Astrocyte of the spinal cord (primary cell): ENCODE results near the gene HPD.

Experiments
- DNase-seq: peaks from one replicate; pipeline ENCODE4 v3.0.0; 2011; ENCODE audit warnings: low read depth, low spot score
- H3K4me3 ChIP-seq: 2 replicates; pipeline ENCODE4 v1.5.1; 2011; ENCODE audit warnings: low read depth, mild to moderate bottlenecking, low read length, moderate library complexity
- in situ Hi-C: cut with HindIII; loops from 2 replicates; pipeline ENCODE4 v1.10.0; 2017; ENCODE audit warnings: low sequenced_read_pairs
- TF ChIP-seq, protein P1 (sequence below): IDR thresholded peaks from 2 replicates; pipeline ENCODE4 v1.5.1; 2012; ENCODE audit warnings: low read depth, mild to moderate bottlenecking, low read length, inconsistent platforms

HPD gene

DNA sequence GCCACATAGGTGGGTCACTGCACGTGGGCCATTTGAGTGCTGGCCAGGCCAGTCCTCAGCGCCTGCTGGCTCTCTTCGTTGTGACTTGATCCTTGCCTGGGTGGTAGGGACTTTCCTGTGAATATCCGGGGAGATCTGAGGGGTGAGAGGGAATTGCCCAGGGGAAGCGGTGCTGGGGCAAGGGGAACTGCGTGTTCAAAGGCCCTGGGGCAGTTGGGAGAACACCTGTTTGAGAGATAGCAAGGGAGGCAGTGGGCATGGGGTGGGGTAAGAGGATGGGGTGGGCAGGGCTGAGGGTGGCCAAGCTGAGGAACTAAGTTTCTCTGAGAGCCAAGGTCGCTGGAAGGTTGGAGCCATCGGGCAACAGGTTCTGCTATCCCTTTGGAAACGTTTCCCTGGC is 29.8 kb downstream of the HPD start:
- TF ChIP-seq, protein P1, sequence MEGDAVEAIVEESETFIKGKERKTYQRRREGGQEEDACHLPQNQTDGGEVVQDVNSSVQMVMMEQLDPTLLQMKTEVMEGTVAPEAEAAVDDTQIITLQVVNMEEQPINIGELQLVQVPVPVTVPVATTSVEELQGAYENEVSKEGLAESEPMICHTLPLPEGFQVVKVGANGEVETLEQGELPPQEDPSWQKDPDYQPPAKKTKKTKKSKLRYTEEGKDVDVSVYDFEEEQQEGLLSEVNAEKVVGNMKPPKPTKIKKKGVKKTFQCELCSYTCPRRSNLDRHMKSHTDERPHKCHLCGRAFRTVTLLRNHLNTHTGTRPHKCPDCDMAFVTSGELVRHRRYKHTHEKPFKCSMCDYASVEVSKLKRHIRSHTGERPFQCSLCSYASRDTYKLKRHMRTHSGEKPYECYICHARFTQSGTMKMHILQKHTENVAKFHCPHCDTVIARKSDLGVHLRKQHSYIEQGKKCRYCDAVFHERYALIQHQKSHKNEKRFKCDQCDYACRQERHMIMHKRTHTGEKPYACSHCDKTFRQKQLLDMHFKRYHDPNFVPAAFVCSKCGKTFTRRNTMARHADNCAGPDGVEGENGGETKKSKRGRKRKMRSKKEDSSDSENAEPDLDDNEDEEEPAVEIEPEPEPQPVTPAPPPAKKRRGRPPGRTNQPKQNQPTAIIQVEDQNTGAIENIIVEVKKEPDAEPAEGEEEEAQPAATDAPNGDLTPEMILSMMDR, result no peak
- H3K4me3 ChIP-seq, result no peak overlapping the region
- no peak for DNase-seq
- in situ Hi-C loops, result no loop called here

DNA sequence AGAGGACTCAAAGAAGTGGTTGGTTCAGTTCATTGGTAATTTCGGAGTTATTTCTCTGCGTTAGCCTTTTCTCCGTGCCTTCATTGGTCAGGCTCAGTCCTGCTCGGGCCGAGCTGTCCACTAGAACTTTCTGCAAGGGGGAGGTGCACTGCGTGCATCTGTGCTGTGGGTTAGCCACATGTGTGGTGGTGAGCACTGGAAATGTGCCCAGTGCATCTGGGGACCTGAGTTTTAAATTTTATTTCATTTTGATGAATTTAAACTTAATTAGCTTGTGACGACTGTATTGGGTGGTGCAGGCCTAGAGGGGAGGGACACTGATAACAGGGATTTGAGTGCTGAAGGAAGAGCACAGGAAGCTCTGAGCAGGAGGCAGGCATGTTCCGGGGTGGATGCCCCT is 30.4 kb downstream of the HPD start:
- no peak overlapping the region for H3K4me3 ChIP-seq
- TF ChIP-seq, protein P1, result no peak
- no peak for DNase-seq
- in situ Hi-C loops, result no loop called here

DNA sequence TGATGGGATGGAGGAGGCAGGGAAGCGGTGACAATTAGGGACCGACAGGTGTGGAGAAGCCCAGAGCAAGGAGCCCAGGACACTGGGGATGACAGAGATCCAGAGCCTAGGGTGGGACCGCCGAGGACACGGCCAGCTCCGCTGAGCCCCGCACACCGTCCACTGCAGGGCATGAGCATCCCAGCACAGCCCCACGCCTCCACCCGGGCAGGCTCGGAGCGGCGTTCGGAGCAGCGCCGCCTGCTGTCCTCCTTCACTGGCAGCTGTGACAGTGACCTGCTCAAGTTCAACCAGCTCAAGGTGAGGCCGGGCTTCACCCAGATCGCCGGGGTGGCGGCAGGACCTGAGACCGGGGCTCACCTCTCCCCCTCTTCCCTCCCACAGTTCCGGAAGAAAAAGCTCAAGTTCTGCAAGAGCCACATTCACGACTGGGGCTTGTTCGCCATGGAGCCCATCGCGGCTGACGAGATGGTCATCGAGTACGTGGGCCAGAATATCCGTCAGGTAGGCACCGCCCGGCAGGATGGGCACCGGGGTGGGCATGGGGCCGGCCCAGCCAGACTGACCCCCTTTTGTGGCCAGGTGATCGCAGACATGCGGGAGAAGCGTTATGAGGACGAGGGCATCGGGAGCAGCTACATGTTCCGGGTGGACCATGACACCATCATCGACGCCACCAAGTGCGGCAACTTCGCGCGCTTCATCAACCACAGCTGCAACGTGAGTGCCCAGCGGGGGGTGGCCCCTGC is 31.1 kb downstream of the HPD start:
- in situ Hi-C loops, result no loop called here
- H3K4me3 ChIP-seq, result no peak overlapping the region
- no peak for DNase-seq
- TF ChIP-seq, protein P1, result no peak

DNA sequence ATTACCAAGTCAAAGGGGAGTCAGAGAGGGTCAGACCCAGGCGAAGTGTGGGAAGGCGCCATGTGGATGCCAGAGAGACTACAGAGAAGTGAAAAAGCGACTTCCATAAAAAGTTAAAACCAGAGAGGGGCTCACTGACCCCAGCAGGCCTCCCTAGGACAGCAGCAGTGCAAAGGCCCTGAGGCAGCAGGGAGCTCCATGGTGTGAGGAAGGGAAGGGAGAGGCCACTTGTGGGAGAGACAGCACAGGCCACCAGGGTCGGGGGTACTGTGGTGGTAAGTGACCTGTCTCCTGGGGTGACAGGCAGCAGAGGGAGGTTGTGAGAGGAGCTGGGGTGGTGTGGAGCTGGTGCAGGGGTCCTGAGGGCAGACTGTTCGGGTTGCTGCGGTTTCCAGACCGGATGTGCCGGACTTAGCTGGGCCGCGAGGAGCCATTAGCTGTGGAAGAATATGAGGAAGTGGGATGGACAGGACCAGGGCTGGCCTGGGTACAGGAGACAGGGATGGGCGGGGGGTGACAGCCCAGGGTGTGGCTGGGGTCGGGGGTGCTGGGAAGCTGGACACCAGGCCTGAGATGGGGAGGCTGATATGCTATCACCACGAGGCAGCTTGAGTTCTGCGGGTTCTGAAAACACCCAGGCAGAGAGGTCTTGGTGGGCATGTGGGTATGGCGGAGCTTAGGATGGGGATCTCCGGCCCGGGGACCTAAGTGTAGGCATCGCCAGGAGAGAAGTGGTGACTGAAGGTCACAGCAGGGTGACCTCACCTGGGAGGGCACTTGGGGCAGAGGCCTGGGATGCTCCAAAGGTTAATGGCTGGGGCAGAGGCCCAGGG is 32.1 kb downstream of the HPD start:
- no peak overlapping the region for H3K4me3 ChIP-seq
- TF ChIP-seq, protein P1, result no peak
- DNase-seq, result no peak
- in situ Hi-C loops, result no loop called here

DNA sequence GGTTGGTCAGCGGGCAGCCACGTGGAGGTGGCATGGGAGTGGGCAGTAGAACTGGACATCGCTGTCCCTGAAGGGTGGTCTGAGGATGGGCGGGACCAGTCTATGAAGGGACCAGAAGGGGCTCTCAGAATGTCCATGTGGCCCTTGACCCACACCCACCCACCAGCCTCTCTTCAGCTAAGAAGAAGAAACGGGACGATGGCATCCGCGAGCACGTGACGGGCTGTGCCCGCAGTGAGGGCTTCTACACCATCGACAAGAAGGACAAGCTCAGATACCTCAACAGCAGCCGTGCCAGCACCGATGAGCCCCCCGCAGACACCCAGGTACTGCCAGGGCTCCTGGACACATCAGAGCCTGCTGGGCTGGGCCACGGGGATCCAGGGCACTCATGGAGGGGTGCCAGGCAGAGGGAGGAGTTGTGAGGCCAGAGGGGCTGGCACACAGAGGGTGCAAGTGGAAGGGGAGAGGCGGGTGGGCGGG is 33.6 kb downstream of the HPD start:
- no peak overlapping the region for H3K4me3 ChIP-seq
- in situ Hi-C loops, result no loop called here
- TF ChIP-seq, protein P1, result no peak
- DNase-seq, result no peak

DNA sequence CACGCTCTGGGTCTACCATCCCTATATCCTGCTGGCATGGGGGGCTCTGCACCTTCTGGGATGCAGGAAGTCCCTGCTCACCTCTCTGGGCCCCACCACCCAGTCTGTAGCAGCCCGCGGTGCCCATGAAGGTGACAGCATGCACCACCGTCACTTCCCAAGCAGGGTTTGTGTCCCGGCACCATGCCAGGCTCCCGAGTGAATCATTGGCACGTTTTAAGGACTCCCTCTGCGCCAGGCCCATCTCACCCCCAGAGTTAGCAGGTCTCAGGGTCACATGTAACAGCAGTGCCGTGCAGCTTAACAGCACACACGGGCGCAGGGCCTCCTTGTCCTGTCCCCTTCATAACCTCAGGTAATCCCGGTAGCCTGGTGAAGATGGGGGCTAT is 34.9 kb downstream of the HPD start:
- H3K4me3 ChIP-seq, result no peak overlapping the region
- in situ Hi-C loops, result no loop called here
- no peak for DNase-seq
- TF ChIP-seq, protein P1, result no peak
